ENCODE results near the gene C1orf115. TPM values are rescaled to one million over a fixed set of nuclear protein-coding genes. Genes with fewer than 3 reads are reported as not detected.

C1orf115 gene
- total RNA-seq, 1 experiment from 2014 or later: 5.1 TPM

- Mint-ChIP-seq H3K36me3 (ENCODE audit: insufficient read depth, unreplicated experiment) (no peaks in the 10 kb centered on the region), H3K4me3 (ENCODE audit: low read depth, unreplicated experiment) (no peak overlapping the region), H3K27me3 (ENCODE audit: unreplicated experiment) (peaks cover 7% of the 10 kb centered on the region), H3K9me3 (ENCODE audit: low read depth, unreplicated experiment) (no peaks in the 10 kb centered on the region), H3K27ac (ENCODE audit: unreplicated experiment) (no peak overlapping the region), H3K4me1 (ENCODE audit: low read depth, unreplicated experiment) (no peaks in the 10 kb centered on the region)
- BruUV-seq (replicated peaks): no TSS peak
- TF ChIP-seq CTCF (IDR thresholded peaks at IDR 0.05; ENCODE audit: unreplicated experiment): no peak
- intact Hi-C loops (cut with micrococcal nuclease; ENCODE audit: unreplicated experiment): no loop called here
- no peak for DNase-seq
- CTCF ChIA-PET: interaction anchor here (0.6 kb wide), 1 partner anchor 248 kb away, joined by 3 read pairs; no protein-coding TSS in a partner anchor
Measured at GRCh38 chr1:220707160-220707559, 17.0 kb downstream of the C1orf115 start.

- BruUV-seq (replicated peaks): no TSS peak
- DNase-seq: no peak
- H3K27me3 Mint-ChIP-seq (ENCODE audit: unreplicated experiment): no peaks in the 10 kb centered on the region
- no peak for TF ChIP-seq CTCF (IDR thresholded peaks at IDR 0.05; ENCODE audit: unreplicated experiment)
- CTCF ChIA-PET: no interaction called here
- H3K4me1 Mint-ChIP-seq (ENCODE audit: low read depth, unreplicated experiment): no peaks in the 10 kb centered on the region
- H3K9me3 Mint-ChIP-seq (ENCODE audit: low read depth, unreplicated experiment): no peaks in the 10 kb centered on the region
- H3K36me3 Mint-ChIP-seq (ENCODE audit: insufficient read depth, unreplicated experiment): no peaks in the 10 kb centered on the region
- intact Hi-C loops (cut with micrococcal nuclease; ENCODE audit: unreplicated experiment): no loop called here
- H3K4me3 Mint-ChIP-seq (ENCODE audit: low read depth, unreplicated experiment): no peak overlapping the region
- H3K27ac Mint-ChIP-seq (ENCODE audit: unreplicated experiment): no peak overlapping the region
Measured at GRCh38 chr1:220708244-220708643, 18.1 kb downstream of the C1orf115 start.

- intact Hi-C loops (cut with micrococcal nuclease; ENCODE audit: unreplicated experiment): no loop called here
- no TSS peak for BruUV-seq (replicated peaks)
- H3K36me3 Mint-ChIP-seq (ENCODE audit: insufficient read depth, unreplicated experiment): no peaks in the 10 kb centered on the region
- H3K27me3 Mint-ChIP-seq (ENCODE audit: unreplicated experiment): no peaks in the 10 kb centered on the region
- CTCF ChIA-PET: no interaction called here
- H3K27ac Mint-ChIP-seq (ENCODE audit: unreplicated experiment): no peak overlapping the region
- H3K9me3 Mint-ChIP-seq (ENCODE audit: low read depth, unreplicated experiment): no peaks in the 10 kb centered on the region
- TF ChIP-seq CTCF (IDR thresholded peaks at IDR 0.05; ENCODE audit: unreplicated experiment): no peak
- no peaks in the 10 kb centered on the region for H3K4me1 Mint-ChIP-seq (ENCODE audit: low read depth, unreplicated experiment)
- no peak for DNase-seq
- no peak overlapping the region for H3K4me3 Mint-ChIP-seq (ENCODE audit: low read depth, unreplicated experiment)
Measured at GRCh38 chr1:220708936-220709801, 19.0 kb downstream of the C1orf115 start.

GRCh38 chr1:220710333-220710732 is 20.2 kb downstream of the C1orf115 start:
- Mint-ChIP-seq H3K27ac (ENCODE audit: unreplicated experiment) (no peak overlapping the region), H3K9me3 (ENCODE audit: low read depth, unreplicated experiment) (no peaks in the 10 kb centered on the region), H3K4me1 (ENCODE audit: low read depth, unreplicated experiment) (no peaks in the 10 kb centered on the region), H3K27me3 (ENCODE audit: unreplicated experiment) (no peaks in the 10 kb centered on the region), H3K4me3 (ENCODE audit: low read depth, unreplicated experiment) (no peak overlapping the region), H3K36me3 (ENCODE audit: insufficient read depth, unreplicated experiment) (no peaks in the 10 kb centered on the region)
- no TSS peak for BruUV-seq (replicated peaks)
- intact Hi-C loops (cut with micrococcal nuclease; ENCODE audit: unreplicated experiment): no loop called here
- DNase-seq: no peak
- no peak for TF ChIP-seq CTCF (IDR thresholded peaks at IDR 0.05; ENCODE audit: unreplicated experiment)
- CTCF ChIA-PET: no interaction called here

Data from Calu3 (cell line).